SU-DHL-6 (cell line): Measurements from ENCODE around the gene MIA2.

Experiments
- EZH2phosphoT487 ChIP-seq: fragments of 200-600 bp; sonication (generic), shearing (Covaris generic); conservative IDR thresholded peaks from 2 replicates; pipeline ENCODE4 v1.6.1; 2018; ENCODE audit warnings: mild to moderate bottlenecking, antibody characterized with exemption, low read length, moderate library complexity, mixed read lengths
- TF ChIP-seq, protein P1 (sequence below): fragments of 200-600 bp; sonication (generic); IDR thresholded peaks from one replicate; pipeline ENCODE4 v1.5.1; 2017; ENCODE audit warnings: antibody characterized with exemption, mild to moderate bottlenecking, low read length, moderate library complexity; ENCODE audit not compliant: insufficient read depth, poor library complexity, severe bottlenecking

DNA sequence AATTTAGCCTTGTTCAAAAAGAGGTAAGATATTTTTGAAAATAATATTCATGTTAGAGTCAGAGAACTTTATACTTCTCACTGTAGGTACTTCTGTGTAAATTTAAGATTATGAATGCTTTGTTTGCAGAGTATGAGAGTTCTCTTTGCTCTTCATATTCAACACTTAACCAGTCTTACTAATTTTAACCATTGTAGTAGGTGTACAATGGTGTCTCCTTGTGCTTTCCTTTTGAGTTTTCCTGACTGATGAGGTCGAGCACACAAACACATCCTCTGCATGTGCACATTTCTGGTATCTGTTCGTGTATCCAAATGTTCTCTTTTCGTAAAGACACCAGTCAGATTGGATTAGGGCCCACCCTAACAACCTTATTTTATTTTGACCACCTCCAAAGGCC, 45.8 kb downstream of the MIA2 start:
- TF ChIP-seq, protein P1, sequence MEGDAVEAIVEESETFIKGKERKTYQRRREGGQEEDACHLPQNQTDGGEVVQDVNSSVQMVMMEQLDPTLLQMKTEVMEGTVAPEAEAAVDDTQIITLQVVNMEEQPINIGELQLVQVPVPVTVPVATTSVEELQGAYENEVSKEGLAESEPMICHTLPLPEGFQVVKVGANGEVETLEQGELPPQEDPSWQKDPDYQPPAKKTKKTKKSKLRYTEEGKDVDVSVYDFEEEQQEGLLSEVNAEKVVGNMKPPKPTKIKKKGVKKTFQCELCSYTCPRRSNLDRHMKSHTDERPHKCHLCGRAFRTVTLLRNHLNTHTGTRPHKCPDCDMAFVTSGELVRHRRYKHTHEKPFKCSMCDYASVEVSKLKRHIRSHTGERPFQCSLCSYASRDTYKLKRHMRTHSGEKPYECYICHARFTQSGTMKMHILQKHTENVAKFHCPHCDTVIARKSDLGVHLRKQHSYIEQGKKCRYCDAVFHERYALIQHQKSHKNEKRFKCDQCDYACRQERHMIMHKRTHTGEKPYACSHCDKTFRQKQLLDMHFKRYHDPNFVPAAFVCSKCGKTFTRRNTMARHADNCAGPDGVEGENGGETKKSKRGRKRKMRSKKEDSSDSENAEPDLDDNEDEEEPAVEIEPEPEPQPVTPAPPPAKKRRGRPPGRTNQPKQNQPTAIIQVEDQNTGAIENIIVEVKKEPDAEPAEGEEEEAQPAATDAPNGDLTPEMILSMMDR, result no peak
- TF ChIP-seq EZH2phosphoT487, result no peak
